ENCODE data around the gene CD164. TPM values are rescaled to one million over a fixed set of nuclear protein-coding genes. Genes with fewer than 3 reads are reported as not detected.
A peak's percentile ranks its signal among the peaks of the same experiment; 100 is the strongest.

The CD164 gene
- total RNA-seq, result 352 TPM

DNA sequence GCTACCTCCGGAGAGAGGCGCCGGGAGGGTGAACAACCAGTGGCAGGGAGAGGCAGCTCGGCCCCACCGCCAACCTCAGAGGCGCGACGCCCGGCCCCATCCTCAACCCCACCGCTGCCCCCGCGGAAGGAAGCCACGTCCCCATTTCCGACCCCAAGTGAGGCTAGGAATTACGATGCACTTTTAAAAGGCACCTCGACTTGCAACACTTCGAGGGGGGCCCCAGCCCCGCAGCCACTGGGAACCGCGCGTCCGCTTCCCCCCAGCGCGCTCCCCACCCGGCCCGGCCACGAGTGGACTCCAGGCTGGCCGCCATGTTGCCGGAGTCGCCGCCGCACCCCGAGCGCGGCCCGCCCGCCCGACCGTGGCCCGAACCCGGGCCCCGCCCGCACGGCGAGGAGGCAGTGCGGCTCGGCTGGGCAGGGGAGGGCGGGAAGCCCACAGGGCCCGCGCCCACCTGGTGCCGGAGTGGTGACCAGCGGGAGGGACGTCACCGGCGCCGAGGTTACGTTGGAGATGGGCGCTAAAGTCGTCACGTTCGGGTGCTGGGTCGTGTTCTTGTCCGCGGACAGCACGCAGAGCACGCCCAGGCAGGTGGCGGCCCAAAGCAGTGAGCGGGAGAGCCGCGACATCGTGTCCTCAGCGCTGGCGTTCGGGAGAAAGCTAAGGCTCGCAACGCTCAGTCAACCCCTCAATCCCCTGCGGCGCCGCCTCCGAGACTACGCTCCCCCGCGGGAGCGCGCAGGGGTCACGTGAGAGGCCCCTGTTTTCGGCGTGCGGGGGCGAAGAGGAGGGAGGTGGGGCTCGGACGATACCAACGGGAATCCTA, at the start of gene CD164:
CD164 (minus strand) TSS at position 721 of the 829 bp plus-strand sequence; CDS start at position 632, 89 bp downstream.
- DNase-seq (ENCODE audit: low read depth in 2 of 3, low spot score in 2 of 3), result peak; percentile 93 to 98 (median 97)

DNA sequence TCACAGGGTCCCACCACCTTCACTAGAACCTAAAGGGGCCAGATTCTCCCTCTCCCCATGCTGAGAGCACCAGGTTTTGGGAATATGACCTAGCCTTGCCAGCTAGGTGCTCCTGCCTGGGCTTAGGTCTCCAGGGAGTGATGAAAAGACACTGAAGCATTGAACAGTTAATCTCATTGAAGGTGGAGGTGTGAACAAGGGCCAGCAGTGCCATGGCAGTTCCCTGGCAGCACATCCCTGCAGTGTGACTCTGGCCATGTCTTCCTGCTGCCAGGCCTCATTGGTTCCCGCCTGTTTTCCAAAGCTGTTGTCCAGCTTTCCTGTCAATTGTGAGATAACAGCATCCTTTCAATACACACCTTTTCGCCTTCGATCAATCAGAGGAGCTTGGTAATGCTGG, 47.2 kb upstream of the CD164 start:
- DNase-seq (ENCODE audit: low read depth in 2 of 3, low spot score in 2 of 3), result no peak

GRCh38 chr6:109428889-109429477, 46.7 kb upstream of the CD164 start:
- no peak for DNase-seq (ENCODE audit: low read depth in 2 of 3, low spot score in 2 of 3)

DNA sequence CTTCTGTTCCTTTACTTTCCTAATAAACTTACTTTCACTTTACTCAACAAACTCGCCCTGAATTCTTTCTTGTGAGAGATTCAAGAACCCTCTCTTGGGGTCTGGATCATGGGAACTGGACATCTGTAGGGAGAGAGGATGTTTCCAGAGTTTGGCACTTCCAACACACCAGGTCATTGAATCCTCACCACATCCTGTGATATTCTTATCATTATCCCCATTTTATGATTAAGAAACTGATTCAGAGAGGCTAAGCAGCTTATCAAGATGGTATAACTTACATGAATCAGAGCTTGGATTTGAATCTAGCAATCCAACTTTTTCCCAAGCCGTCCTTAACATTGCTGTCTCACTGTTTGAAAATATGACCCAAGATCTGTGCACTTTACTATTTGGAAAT, 42.7 kb upstream of the CD164 start:
- DNase-seq (ENCODE audit: low read depth in 2 of 3, low spot score in 2 of 3), result no peak

GRCh38 chr6:109421184-109421583, 38.9 kb upstream of the CD164 start:
- no peak for DNase-seq (ENCODE audit: low read depth in 2 of 3, low spot score in 2 of 3)

DNA sequence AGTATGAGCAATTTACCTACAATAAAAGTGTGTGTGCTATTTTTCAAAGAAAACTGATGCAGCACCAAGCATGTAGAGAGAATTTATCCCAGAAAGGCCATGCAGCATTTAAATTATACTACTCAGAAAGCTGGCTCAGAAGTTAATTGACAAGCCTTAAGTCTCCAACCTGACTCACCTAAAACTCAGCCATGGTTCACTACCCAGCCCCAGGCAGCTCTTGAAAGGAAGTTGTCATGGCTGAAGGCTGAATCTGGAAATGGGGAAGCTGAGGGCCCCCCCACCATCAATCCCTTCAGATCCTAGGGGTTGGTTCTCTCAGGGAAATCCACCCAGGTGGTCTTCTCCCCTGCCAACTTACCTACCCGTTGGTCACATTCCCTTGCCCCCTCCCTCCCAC, 38.5 kb upstream of the CD164 start:
- DNase-seq (ENCODE audit: low read depth in 2 of 3, low spot score in 2 of 3), result peak in 1 of 3 donors; percentile 29

DNA sequence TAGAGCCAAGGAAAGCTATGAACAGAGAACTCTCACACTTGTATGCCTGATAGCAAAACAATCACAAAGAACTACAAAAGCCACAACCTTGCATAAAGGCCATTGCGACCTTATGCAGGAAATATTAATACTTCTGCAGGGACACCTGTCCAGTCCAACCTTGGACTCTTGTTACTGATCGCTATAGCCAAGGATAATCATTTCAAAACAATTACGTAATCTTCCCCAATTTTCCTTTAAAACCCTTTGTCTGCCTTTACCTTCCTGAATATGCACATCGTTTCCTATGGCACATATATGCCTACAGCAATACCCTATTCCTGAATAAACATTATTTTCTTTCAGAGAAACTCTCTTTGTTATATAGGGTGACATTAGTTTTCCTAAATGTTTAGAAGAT, 35.4 kb upstream of the CD164 start:
- DNase-seq (ENCODE audit: low read depth in 2 of 3, low spot score in 2 of 3), result no peak

DNA sequence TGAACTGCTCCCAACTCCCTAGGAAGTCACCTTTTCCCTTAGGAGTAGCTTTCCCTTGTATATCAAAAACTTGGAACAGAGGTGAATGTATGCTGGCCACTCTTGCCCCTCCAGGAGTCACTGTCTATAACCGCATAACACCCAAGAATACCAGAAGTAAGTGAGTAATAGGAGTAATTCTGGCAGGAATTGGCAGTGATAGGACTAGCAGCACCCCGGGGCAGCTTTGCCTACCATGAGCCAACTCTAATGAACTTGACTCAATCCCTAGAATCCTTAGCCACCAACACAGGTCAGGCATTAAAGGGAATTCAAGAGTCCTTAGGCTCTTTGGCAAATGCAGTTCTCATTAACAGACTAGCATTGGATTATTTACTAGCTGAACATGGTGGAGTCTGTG, 28.8 kb upstream of the CD164 start:
- DNase-seq (ENCODE audit: low read depth in 2 of 3, low spot score in 2 of 3), result no peak

GRCh38 chr6:109406196-109406595, 23.9 kb upstream of the CD164 start:
- DNase-seq (ENCODE audit: low read depth in 2 of 3, low spot score in 2 of 3), result no peak

GRCh38 chr6:109397020-109397419, 14.8 kb upstream of the CD164 start:
- DNase-seq (ENCODE audit: low read depth in 2 of 3, low spot score in 2 of 3), result peak in 1 of 3 donors; percentile 57

GRCh38 chr6:109396046-109396718, 13.9 kb upstream of the CD164 start:
- no peak for DNase-seq (ENCODE audit: low read depth in 2 of 3, low spot score in 2 of 3)

DNA sequence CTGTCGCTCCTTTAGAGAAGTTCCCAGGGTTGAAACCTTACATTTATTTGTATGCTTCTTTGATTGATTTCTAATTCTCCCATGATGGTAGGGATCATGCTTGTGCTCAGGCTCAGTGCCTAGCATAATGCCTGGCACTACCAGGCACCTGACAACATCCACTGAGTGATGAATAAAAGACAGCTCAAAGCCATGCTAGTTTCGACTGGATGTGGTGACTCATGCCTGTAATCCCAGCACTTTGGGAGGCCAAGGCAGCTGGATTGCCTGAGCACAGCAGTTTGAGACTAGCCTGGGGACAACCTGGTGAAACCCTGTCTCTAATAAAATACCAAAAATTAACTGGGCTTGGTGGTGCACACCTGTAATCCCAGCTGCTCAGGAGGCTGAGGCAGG, 11.6 kb upstream of the CD164 start:
- DNase-seq (ENCODE audit: low read depth in 2 of 3, low spot score in 2 of 3), result no peak

- DNase-seq (ENCODE audit: low read depth in 2 of 3, low spot score in 2 of 3), result no peak
Observed at GRCh38 chr6:109393157-109393885, 11.1 kb upstream of the CD164 start.

GRCh38 chr6:109389650-109390274, 7.5 kb upstream of the CD164 start:
- DNase-seq (ENCODE audit: low read depth in 2 of 3, low spot score in 2 of 3), result no peak

DNA sequence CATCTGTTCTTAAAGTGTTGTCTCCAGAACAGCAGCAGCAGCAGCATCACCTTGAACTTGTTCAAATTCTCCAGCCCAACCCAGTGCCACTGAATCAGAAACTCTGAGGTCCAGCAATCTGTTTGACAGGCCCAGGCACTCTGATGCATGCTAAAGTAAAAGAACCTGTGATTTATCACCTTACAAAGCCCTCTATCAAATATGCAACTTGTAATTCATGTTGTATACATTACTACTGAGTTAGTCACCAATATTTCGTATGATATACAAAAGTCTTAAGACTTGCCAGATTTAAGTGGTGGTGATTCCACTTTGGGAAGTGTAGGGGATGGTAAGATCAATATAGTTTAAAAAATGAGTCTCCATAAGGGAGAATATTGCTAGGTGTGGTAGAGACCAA, 6.0 kb upstream of the CD164 start:
- DNase-seq (ENCODE audit: low read depth in 2 of 3, low spot score in 2 of 3), result no peak

DNA sequence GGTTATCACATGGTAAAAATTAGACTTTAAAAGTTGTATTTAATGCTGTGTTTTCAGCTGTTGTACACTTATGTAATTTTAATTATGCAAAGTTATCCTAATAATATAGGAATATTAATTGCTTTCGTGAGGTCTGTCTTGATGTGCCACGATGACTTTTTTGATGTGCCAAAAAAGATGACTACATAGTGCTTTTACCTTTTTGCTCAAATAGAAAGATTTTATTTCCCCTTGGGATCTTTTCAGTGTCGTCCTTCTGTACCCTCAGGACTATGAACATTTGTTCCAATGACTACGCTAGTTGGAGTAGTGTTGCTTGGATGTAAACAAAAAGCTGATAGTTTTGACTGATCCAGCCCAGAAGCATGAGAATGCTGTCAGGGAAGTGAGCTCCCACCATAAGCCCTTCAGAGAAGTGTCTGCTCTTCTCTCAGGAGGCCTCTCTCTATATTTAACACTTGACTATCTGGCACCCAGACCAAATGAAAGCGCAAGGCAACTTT, 1.2 kb upstream of the CD164 start:
- DNase-seq (ENCODE audit: low read depth in 2 of 3, low spot score in 2 of 3), result no peak

DNA sequence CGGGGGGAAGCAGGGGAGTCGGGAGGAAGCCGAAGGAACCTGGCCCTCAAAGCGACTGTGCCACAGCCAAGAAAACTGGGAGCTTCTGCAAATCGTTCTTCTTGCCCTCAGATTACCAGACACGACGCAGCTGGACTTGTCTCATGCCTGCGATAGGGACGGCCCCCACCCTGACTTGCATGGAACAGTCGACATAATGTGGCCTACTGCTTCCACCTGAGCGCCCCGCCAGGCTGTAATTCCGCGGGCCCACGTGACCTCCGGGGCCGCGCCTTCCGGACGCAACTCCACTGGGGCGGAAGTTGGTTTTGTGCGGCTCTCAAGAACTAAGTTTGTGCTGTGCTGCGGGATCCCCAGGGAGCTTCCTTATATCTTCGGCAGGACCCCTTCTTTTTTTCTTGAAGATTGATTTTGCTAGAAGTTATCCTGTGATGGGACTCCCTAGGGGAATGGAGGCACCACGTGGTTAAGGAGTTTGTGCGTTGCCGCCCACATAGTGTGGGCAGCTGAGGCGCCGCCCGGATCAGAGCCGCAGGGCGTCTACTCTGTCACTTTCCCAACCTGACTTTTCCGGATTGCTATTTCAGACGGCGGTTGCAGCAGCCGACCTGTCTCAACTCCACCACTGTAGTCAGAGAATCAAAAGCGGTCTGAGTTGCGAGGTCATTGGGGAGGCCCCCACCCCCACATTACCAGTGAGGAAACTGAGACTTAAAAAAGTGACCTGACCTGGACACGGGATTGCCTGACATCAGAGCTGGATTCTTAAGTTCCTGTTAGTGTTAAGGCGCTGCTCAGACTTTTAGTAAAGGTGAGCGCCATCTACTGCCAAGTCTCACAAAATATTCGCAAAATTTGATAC, 540 bp upstream of the CD164 start:
- DNase-seq (ENCODE audit: low read depth in 2 of 3, low spot score in 2 of 3), result peak; percentile 81 to 97 (median 96)

- DNase-seq (ENCODE audit: low read depth in 2 of 3, low spot score in 2 of 3), result no peak
Observed at GRCh38 chr6:109381061-109381746, 1.1 kb downstream of the CD164 start.

DNA sequence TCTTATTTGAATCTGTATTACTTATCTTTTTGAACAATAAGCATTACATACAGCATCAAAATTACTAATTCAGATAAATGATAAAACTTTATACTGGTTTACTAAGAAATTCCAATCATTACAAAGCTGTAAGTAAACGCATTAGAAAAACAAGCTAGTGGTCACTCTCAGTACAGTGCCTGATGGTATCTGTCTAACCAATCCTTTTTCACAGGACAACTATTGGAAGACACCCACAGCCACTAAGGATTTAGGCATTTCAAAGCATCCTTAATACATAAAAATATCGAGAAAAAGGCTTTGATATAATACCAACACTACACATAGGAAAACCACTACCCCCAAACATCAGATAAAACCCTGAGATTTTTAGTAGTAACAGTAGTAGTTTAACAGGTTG, 2.6 kb downstream of the CD164 start:
- no peak for DNase-seq (ENCODE audit: low read depth in 2 of 3, low spot score in 2 of 3)

Data from hematopoietic multipotent progenitor cell (in vitro differentiated cells).